NCI-H1417 (cell line): ENCODE data around the gene SEC22A.

Experiments
- DNase-seq, 3 experiments: peaks; one replicate each; lab custom pipeline; 2025; lab: John Stamatoyannopoulos, UW

The SEC22A gene

GRCh38 chr3:123305192-123305591 is 103.4 kb downstream of the SEC22A start:
- no peak for DNase-seq

- no peak for DNase-seq
Measured at GRCh38 chr3:123307064-123307463, 105.3 kb downstream of the SEC22A start.

- no peak for DNase-seq
Measured at GRCh38 chr3:123310186-123310585, 108.4 kb downstream of the SEC22A start.

GRCh38 chr3:123310741-123311140 is 109.0 kb downstream of the SEC22A start:
- peak in 1 of 3 experiments; percentile 24 for DNase-seq

GRCh38 chr3:123311201-123311600 is 109.5 kb downstream of the SEC22A start:
- DNase-seq = no peak

- DNase-seq = no peak
Measured at GRCh38 chr3:123312331-123313265, 110.9 kb downstream of the SEC22A start.

- DNase-seq = no peak
Measured at GRCh38 chr3:123313889-123314288, 112.1 kb downstream of the SEC22A start.

- DNase-seq = peak; percentile 91 to 98 (median 94)
Measured at GRCh38 chr3:123314359-123315270, 112.9 kb downstream of the SEC22A start.

GRCh38 chr3:123315271-123315595 is 113.5 kb downstream of the SEC22A start:
- no peak for DNase-seq

- no peak for DNase-seq
Measured at GRCh38 chr3:123317716-123318115, 116.0 kb downstream of the SEC22A start.

- no peak for DNase-seq
Measured at GRCh38 chr3:123318374-123318773, 116.6 kb downstream of the SEC22A start.

GRCh38 chr3:123319760-123320159 is 118.0 kb downstream of the SEC22A start:
- DNase-seq = no peak

- no peak for DNase-seq
Measured at GRCh38 chr3:123320221-123320620, 118.5 kb downstream of the SEC22A start.

GRCh38 chr3:123321806-123322205 is 120.1 kb downstream of the SEC22A start:
- no peak for DNase-seq

- DNase-seq = no peak
Measured at GRCh38 chr3:123322866-123323265, 121.1 kb downstream of the SEC22A start.
